Adipose tissue (tissue), 3 donors: Measurements from ENCODE around the gene NCOA5. TPM values are rescaled to one million over a fixed set of nuclear protein-coding genes. Genes with fewer than 3 reads are reported as not detected.
"Not testable (repeated sequence)": the region's sequence is repeated elsewhere in the genome, so short reads cannot be mapped to it uniquely, and the experiment has no call there.

ENCODE experiments used
- H3K27ac ChIP-seq: one replicate; pipeline ENCODE4 v1.5.1; 2013; ENCODE audit warnings: low read depth, low read length
- WGBS, 3 donors: extraction: QIAGEN DNeasy Blood & Tissue Kit; methylation state at CpG; one replicate each; pipeline ENCODE4 v1.1.7; 2013; 5-methylcytosine and 5-hydroxymethylcytosine counted together
- polyA plus RNA-seq, 3 donors: library from polyadenylated mRNA; stranded (reverse); fragments of 200-250 nt; gene quantifications; one replicate each; pipeline ENCODE4 v1.2.3, GENCODE V29; 2013
- donor health status: healthy with polysubstance abuse.
- donor health status: Bipolar disorder and iron deficiency.
- donor health status: healthy.

The NCOA5 gene
- polyA plus RNA-seq, 3 donors: 9.4 to 14.3 (median 14.1) TPM

DNA sequence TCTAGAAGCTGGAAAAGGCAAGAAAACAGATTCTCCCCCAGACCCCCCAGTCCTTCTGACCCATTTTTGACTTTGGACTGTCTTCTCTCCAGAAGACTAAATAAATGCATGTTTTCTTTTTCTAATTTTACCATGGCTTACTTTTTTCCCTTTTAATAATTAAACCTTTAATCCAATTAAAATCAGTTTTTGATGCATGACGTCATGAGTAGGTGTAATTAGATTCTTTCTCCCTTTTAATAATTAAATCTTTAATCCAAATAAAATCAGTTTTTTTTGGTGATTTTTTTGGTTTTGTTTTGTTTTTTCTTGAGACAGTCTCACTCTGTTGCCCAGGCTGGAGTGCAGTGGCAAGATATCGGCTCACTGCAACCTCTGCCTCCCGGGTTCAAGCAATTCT lies 13.2 kb upstream of the NCOA5 start:
- no peak overlapping the region for H3K27ac ChIP-seq
- WGBS, 3 donors: 86 to 91% (median 86%) methylated on average over 3 of the region's 3 CpGs

GRCh38 chr20:46101957-46102356 lies 12.2 kb upstream of the NCOA5 start:
- WGBS, 3 donors: 70 to 84% (median 73%) methylated on average over 3 of the region's 3 CpGs
- H3K27ac ChIP-seq: no peak overlapping the region

DNA sequence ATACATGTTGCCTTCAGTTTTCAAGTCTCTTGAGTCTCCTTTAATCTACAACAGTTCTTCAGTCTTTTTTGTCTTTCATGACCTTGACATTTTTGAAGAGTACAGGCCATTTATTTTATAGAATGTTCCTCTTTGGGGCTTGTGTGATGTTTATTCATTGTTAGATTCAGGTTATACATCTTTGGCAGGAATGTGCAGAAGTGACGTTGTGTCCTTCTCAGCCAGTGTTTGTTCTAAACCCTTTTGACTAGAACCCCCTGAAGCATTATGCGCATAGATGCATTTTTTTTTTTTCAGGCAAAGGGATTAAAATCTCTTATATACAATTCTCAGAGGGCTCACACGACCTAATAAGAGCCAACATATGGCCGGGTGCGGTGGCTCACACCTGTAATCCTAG lies 11.2 kb upstream of the NCOA5 start:
- H3K27ac ChIP-seq: no peak overlapping the region
- 76 to 84% (median 80%) methylated on average over 5 of the region's 5 CpGs for WGBS, 3 donors

GRCh38 chr20:46100444-46100843 lies 10.7 kb upstream of the NCOA5 start:
- H3K27ac ChIP-seq: not testable (repeated sequence)
- WGBS, 3 donors: 82 to 86% (median 86%) methylated on average over 7 of the region's 7 CpGs

DNA sequence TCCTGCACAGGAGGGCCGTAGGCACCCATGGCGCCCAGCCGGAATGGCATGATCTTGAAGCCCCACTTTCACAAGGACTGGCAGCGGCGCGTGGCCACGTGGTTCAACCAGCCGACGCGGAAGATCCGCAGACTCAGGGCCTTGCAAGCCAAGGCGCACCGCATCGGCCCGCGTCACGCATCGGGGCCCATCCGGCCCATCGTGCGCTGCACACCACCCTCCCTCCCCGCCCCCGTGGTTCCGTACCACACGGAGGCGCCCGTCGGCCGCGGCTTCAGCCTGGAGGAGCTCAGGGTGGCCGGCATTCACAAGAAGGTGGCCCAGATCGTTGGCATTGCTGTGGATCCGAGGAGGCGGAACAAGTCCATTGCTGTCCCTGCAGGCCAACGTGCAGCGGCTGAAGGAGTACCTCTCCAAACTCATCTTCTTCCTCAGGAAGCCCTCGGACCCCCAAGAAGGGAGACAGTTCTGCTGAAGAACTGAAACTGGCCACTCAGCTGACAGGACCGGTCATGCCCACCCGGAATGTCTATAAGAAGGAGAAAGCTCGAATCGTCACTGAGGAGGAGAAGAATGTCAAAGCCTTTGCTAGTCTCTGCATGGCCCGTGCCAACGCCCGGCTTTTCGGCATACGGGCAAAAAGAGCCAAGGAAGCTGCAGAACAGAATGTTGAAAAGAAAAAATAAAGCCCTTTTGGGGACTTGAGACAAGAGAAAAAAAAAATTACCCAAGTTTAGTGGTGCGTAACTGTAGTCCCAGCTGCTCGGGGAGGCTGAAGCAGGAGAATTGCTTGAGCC lies 9.9 kb upstream of the NCOA5 start:
- whole genome bisulfite sequencing, 3 donors: 29 to 35% (median 33%) methylated on average over 45 to 48 of the region's 48 CpGs

DNA sequence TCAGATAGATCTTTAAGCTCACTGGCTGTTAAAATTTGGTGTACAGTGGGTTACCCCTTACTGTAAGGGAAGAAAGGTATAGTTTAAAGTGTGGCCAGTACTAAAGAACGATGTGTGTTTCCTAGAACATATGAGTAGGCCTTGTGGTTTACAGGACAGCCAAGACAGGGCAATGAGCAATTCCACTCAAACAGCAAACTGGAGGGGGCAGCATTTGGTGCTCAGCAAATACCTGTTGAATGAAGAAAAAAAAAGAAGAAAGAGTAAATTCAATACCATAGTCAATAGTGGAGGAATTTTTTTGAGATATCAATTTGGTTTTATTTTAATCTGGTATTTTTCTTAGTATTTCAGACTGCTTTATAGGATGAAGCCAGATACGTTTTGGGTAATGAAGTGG lies 3.8 kb upstream of the NCOA5 start:
- WGBS, 3 donors: 73 to 84% (median 75%) methylated on average over 2 of the region's 2 CpGs
- no peak overlapping the region for H3K27ac ChIP-seq

More for the DNA sequence above, 9.9 kb upstream of the NCOA5 start:
- H3K27ac ChIP-seq: no peak overlapping the region

DNA sequence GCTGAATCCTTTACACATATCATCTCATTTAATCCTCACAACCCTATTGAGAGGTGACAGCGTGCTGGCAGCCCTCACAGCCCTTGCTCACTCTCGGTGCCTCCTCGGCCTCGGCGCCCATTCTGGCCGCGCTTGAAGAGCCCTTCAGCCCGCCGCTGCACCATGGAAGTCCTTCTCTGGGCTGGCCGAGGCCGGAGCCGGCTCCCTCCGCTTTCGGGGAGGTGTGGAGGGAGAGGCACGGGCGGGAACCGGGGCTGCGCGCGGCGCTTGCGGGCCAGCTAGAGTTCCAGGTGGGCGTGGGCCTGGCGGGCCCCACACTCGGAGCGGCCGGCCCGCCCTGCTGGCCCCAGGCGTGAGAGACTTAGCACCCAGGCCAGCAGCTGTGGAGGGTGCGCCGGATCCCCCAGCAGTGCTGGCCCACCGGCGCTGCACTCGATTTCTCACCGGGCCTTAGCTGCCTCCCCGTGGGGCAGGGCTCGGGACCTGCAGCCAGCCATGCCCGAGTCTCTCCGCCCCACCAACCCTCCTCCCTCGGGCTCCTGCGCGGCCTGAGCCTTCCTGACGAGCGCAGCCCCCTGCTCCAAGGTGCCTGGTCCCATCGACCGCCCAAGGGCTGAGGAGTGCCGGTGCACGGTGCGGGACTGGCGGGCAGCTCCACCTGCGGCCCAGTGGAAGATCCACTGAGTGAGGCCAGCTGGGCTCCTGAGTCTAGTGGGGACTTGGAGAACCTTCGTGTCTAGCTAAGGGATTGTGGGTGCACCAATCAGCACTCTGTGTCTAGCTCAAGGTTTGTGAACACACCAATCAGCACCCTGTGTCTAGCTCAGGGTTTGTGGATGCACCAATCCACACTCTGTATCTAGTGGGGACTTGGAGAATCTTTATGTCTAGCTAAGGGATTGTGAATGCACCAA lies 2.1 kb upstream of the NCOA5 start:
- WGBS, 3 donors: 93 to 97% (median 96%) methylated on average over 52 of the region's 52 CpGs
- H3K27ac ChIP-seq: not testable (repeated sequence)

- H3K27ac ChIP-seq: peak overlapping the region; percentile 88
- WGBS, 3 donors: 0 to 2% (median 0%) methylated on average over 31 of the region's 31 CpGs
These were observed 670 bp downstream of the NCOA5 start for GRCh38 chr20:46089167-46089416.

GRCh38 chr20:46088409-46089166 lies 1.2 kb downstream of the NCOA5 start:
- H3K27ac ChIP-seq: peak overlapping the region; percentile 88
- whole genome bisulfite sequencing, 3 donors: 2 to 5% (median 4%) methylated on average over 22 of the region's 22 CpGs

DNA sequence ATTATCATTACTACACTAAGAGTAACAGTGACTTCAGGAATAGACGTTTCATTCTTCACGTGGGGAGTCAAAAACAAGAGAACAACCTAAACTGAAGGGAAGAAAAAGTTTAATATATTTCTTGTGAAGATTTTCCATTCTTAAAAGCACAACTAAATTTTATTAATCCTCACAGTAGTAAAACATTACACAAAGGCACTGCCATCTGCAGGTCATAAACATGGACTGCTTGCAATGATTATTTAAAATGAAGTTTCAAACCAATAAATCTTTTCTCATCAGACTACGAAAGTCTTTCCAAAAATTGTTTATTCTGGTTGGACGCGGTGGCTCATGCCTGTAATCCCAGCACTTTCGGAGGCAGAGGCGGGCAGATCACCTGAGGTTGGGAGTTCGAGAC lies 2.6 kb downstream of the NCOA5 start:
- H3K27ac ChIP-seq: no peak overlapping the region
- 52 to 59% (median 56%) methylated on average over 8 of the region's 8 CpGs for WGBS, 3 donors

DNA sequence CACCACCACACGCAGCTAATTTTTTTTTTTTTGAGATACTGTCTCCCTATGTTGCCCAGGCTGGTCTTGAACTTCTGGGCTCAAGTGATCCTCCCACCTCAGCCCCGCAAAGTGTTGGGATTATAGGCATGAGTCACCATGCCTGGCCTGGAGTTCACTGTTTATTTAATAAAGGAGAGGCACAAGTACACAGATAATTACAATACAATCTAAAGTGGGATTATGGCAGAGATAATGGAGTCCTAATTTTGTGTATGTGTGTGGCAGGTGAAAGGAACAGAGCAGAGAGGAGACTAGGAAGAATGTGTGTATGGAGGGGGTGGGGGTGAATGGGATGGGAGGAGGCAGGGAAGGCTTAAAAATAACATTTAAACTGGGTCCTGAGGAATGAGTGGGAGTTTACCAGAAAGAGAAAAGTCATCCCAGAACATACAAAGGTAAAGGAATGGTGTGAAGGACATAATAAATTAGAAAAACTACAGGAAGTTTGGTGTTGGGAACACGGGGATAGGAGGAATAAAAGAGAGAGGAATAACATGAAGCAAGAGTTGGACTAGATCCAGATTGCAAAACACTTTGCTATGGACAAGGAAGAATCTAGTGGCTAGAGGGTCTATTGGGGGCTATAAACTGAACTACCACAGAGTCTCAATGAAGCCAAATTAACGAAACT lies 4.4 kb downstream of the NCOA5 start:
- no peak overlapping the region for H3K27ac ChIP-seq
- 40 to 51% (median 48%) methylated on average over 4 of the region's 4 CpGs for WGBS, 3 donors

DNA sequence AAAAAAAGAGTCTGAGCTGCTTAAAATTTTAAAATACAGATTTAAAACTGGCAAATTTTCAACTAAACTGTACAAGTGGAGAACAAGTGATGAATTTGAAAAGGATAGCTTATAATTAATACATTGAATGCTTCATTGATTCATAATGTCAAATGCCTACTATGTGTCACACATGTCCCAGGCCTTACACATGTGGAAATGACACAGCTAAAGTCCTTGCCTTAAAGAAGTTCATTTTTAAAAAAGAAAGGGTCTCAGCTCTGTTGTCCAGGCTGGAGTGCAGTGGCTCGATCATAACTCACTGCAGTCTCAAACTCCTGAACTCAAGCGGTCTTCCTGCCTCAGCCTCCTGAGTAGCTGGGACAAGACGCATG lies 5.0 kb downstream of the NCOA5 start:
- no peak overlapping the region for H3K27ac ChIP-seq
- WGBS, 3 donors: 82 to 91% (median 89%) methylated on average over 3 of the region's 3 CpGs

- 61 to 87% (median 62%) methylated on average over 1 of the region's 1 CpG for WGBS, 3 donors
- H3K27ac ChIP-seq: no peak overlapping the region
These were observed 6.2 kb downstream of the NCOA5 start for GRCh38 chr20:46083531-46084061.

- no peak overlapping the region for H3K27ac ChIP-seq
- 65 to 71% (median 69%) methylated on average over 6 of the region's 6 CpGs for WGBS, 3 donors
These were observed 6.7 kb downstream of the NCOA5 start for GRCh38 chr20:46083101-46083500.

- WGBS, 3 donors: 88 to 96% (median 92%) methylated on average over 1 of the region's 1 CpG
These were observed 8.7 kb downstream of the NCOA5 start for GRCh38 chr20:46081074-46081473.

GRCh38 chr20:46078954-46079353 lies 10.8 kb downstream of the NCOA5 start:
- WGBS, 3 donors: 72 to 85% (median 85%) methylated on average over 7 of the region's 7 CpGs

More at GRCh38 chr20:46081074-46081473, 8.7 kb downstream of the NCOA5 start:
- H3K27ac ChIP-seq: no peak overlapping the region

GRCh38 chr20:46077642-46078305 lies 12.0 kb downstream of the NCOA5 start:
- 87 to 94% (median 94%) methylated on average over 8 of the region's 8 CpGs for WGBS, 3 donors

More at GRCh38 chr20:46078954-46079353, 10.8 kb downstream of the NCOA5 start:
- no peak overlapping the region for H3K27ac ChIP-seq

DNA sequence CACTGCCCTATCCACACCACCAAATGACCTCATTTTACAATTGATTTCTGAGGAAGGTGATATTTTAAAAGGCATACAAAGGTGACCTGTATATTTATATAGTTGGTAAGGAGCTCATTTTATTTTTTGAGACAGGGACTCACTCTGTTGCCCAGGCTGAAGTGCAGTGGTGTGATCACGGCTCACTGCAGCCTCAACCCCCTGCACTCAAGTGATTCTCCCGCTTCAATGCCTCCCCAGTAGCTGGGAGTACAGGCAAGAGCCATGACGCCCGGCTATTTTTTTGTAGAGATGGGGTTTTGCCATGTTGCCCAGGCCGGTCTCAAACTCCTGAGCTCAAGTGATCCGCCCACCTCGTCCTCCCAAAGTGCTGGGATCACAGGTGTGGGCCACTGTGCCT lies 13.0 kb downstream of the NCOA5 start:
- WGBS, 3 donors: 85 to 99% (median 96%) methylated on average over 7 of the region's 7 CpGs

More at GRCh38 chr20:46077642-46078305, 12.0 kb downstream of the NCOA5 start:
- no peak overlapping the region for H3K27ac ChIP-seq

More for the DNA sequence above, 13.0 kb downstream of the NCOA5 start:
- H3K27ac ChIP-seq: no peak overlapping the region
